ENCODE data around the gene FKBP10.

FKBP10 gene

GRCh38 chr17:41784207-41784744, 28.5 kb upstream of the FKBP10 start:
- no peak for DNase-seq

- DNase-seq: no peak
Observed at GRCh38 chr17:41785091-41785858, 27.5 kb upstream of the FKBP10 start.

- DNase-seq: peak in 1 of 2 experiments; percentile 8
Observed at GRCh38 chr17:41785859-41786226, 27.0 kb upstream of the FKBP10 start.

GRCh38 chr17:41786227-41787020, 26.4 kb upstream of the FKBP10 start, which contains the start of gene JUP:
TSS of gene JUP (minus strand) at chr17:41786711. CDS start at chr17:41771854, 14,857 bp downstream.
- DNase-seq: peak; percentile 98

GRCh38 chr17:41787021-41787418, 25.8 kb upstream of the FKBP10 start:
- DNase-seq: no peak

- no peak for DNase-seq
Observed at GRCh38 chr17:41792845-41793783, 19.7 kb upstream of the FKBP10 start.

- no peak for DNase-seq
Observed at GRCh38 chr17:41793784-41794539, 18.8 kb upstream of the FKBP10 start.

GRCh38 chr17:41794540-41794975, 18.2 kb upstream of the FKBP10 start:
- DNase-seq: no peak

- no peak for DNase-seq
Observed at GRCh38 chr17:41796121-41796895, 16.5 kb upstream of the FKBP10 start.

- DNase-seq: no peak
Observed at GRCh38 chr17:41797377-41797776, 15.4 kb upstream of the FKBP10 start.

GRCh38 chr17:41799366-41799765, 13.4 kb upstream of the FKBP10 start:
- DNase-seq: no peak

GRCh38 chr17:41800601-41801373, 12.0 kb upstream of the FKBP10 start:
- peak; percentile 43 to 50 for DNase-seq

GRCh38 chr17:41801374-41802271, 11.2 kb upstream of the FKBP10 start:
- DNase-seq: peak; percentile 40 to 55

GRCh38 chr17:41803049-41804020, 9.5 kb upstream of the FKBP10 start:
- DNase-seq: no peak

GRCh38 chr17:41806685-41807445, 5.9 kb upstream of the FKBP10 start:
- no peak for DNase-seq

GRCh38 chr17:41810659-41811548, 1.9 kb upstream of the FKBP10 start:
- peak in 1 of 2 experiments; percentile 40 for DNase-seq
